Nephron progenitor cell (in vitro differentiated cells): ENCODE measurements around the gene CTNNBL1.

Experiments
- DNase-seq: peaks from one replicate; pipeline ENCODE4 v3.0.0; 2021
- H3K27ac Mint-ChIP-seq: 2 replicates; pipeline ENCODE4 v1.8.0; 2021; ENCODE audit warnings: mild to moderate bottlenecking, moderate library complexity, mixed read lengths
- H3K27me3 Mint-ChIP-seq: 2 replicates; pipeline ENCODE4 v1.8.0; 2021; ENCODE audit warnings: mild to moderate bottlenecking, low read depth, mixed read lengths; ENCODE audit not compliant: poor library complexity
- H3K36me3 Mint-ChIP-seq: 2 replicates; pipeline ENCODE4 v1.8.0; 2021; ENCODE audit warnings: low read depth, mixed read lengths
- H3K4me1 Mint-ChIP-seq: 2 replicates; pipeline ENCODE4 v1.8.0; 2021; ENCODE audit warnings: mixed read lengths
- H3K4me3 Mint-ChIP-seq: 2 replicates; pipeline ENCODE4 v1.8.0; 2021; ENCODE audit warnings: mild to moderate bottlenecking, moderate library complexity, mixed read lengths
- H3K9me3 Mint-ChIP-seq: 2 replicates; pipeline ENCODE4 v1.8.0; 2021; ENCODE audit warnings: mild to moderate bottlenecking, moderate library complexity, mixed read lengths
- CTCF ChIP-seq: fragments of 200-600 bp; sonication (generic); IDR thresholded peaks from 2 replicates; pipeline ENCODE4 v1.5.0; 2021; ENCODE audit warnings: antibody characterized with exemption

The CTNNBL1 gene

GRCh38 chr20:37702403-37703034, 8.7 kb downstream of the CTNNBL1 start:
- TF ChIP-seq CTCF: no peak
- Mint-ChIP-seq H3K4me1 (no peaks in the 10 kb centered on the region), H3K27me3 (no peaks in the 10 kb centered on the region), H3K27ac (no peak overlapping the region), H3K36me3 (peaks cover 27% of the 10 kb centered on the region), H3K4me3 (no peak overlapping the region), H3K9me3 (peaks cover 25% of the 10 kb centered on the region)
- DNase-seq: no peak

GRCh38 chr20:37703035-37703845, 9.4 kb downstream of the CTNNBL1 start:
- peaks cover 34% of the 10 kb centered on the region for H3K36me3 Mint-ChIP-seq
- H3K4me1 Mint-ChIP-seq: no peaks in the 10 kb centered on the region
- no peak overlapping the region for H3K4me3 Mint-ChIP-seq
- H3K27me3 Mint-ChIP-seq: no peaks in the 10 kb centered on the region
- peaks cover 30% of the 10 kb centered on the region for H3K9me3 Mint-ChIP-seq
- no peak for DNase-seq
- no peak overlapping the region for H3K27ac Mint-ChIP-seq
- no peak for TF ChIP-seq CTCF

GRCh38 chr20:37704955-37705354, 11.1 kb downstream of the CTNNBL1 start:
- no peaks in the 10 kb centered on the region for H3K27me3 Mint-ChIP-seq
- DNase-seq: no peak
- no peak overlapping the region for H3K27ac Mint-ChIP-seq

GRCh38 chr20:37706298-37706697, 12.5 kb downstream of the CTNNBL1 start:
- Mint-ChIP-seq H3K27me3 (no peaks in the 10 kb centered on the region), H3K27ac (no peak overlapping the region), H3K9me3 (peaks cover 36% of the 10 kb centered on the region), H3K36me3 (peaks cover 52% of the 10 kb centered on the region), H3K4me3 (no peak overlapping the region), H3K4me1 (peaks cover 2% of the 10 kb centered on the region)
- no peak for DNase-seq
- TF ChIP-seq CTCF: no peak

More at GRCh38 chr20:37704955-37705354, 11.1 kb downstream of the CTNNBL1 start:
- H3K36me3 Mint-ChIP-seq: peaks cover 51% of the 10 kb centered on the region
- H3K9me3 Mint-ChIP-seq: peaks cover 36% of the 10 kb centered on the region
- TF ChIP-seq CTCF: no peak
- H3K4me1 Mint-ChIP-seq: no peaks in the 10 kb centered on the region
- H3K4me3 Mint-ChIP-seq: no peak overlapping the region

- peaks cover 27% of the 10 kb centered on the region for H3K4me1 Mint-ChIP-seq
- H3K27ac Mint-ChIP-seq: peak overlapping the region; percentile 3
- no peak overlapping the region for H3K4me3 Mint-ChIP-seq
- H3K36me3 Mint-ChIP-seq: peaks cover 55% of the 10 kb centered on the region
- no peak for TF ChIP-seq CTCF
- DNase-seq: no peak
- no peaks in the 10 kb centered on the region for H3K27me3 Mint-ChIP-seq
- peaks cover 23% of the 10 kb centered on the region for H3K9me3 Mint-ChIP-seq
These were observed 17.2 kb downstream of the CTNNBL1 start for GRCh38 chr20:37711001-37711400.
